ENCODE results near the gene ATXN8OS.

- no peak for TF ChIP-seq CTCF (IDR thresholded peaks at IDR 0.05)
- no peak for TF ChIP-seq TAF1 (IDR thresholded peaks at IDR 0.05; ENCODE audit: borderline replicate concordance, low read depth, low read length)
- TF ChIP-seq ZBTB33 (IDR thresholded peaks at IDR 0.05; ENCODE audit: borderline replicate concordance, low read depth): no peak
- TF ChIP-seq GABPA (IDR thresholded peaks at IDR 0.05; ENCODE audit: low read depth): no peak
- TF ChIP-seq MAX (IDR thresholded peaks at IDR 0.05; ENCODE audit: low read depth): no peak
- no peak for TF ChIP-seq IRF3 (IDR thresholded peaks at IDR 0.05; ENCODE audit: low read depth, low read length)
- no peak for TF ChIP-seq USF2 (IDR thresholded peaks at IDR 0.05; ENCODE audit: borderline replicate concordance, low read depth, low read length)
- TF ChIP-seq JUND (IDR thresholded peaks at IDR 0.05): no peak
- no peak for TF ChIP-seq RFX5 (IDR thresholded peaks at IDR 0.05; ENCODE audit: low read length)
- no peak for TF ChIP-seq TCF12 (IDR thresholded peaks at IDR 0.05)
Measured at GRCh38 chr13:70104481-70104880, 3.1 kb upstream of the ATXN8OS start.
